Tibial nerve (tissue), 4 donors: ENCODE data around the gene FADS6. TPM values are rescaled to one million over a fixed set of nuclear protein-coding genes. Genes with fewer than 3 reads are reported as not detected.

ENCODE experiments used
- DNase-seq, 2 donors: peaks; one replicate each; pipeline ENCODE4 v3.0.0-alpha.2; 2019; ENCODE audit warnings: low spot score in 2 of 2
- H3K27ac ChIP-seq, 4 donors: fragments of 200-600 bp; sonication (generic) in 3 of 4; one replicate each; pipeline ENCODE4 v1.5.1; 2017 to 2019; ENCODE audit warnings: mild to moderate bottlenecking in 1 of 4
- H3K27me3 ChIP-seq, 2 donors: fragments of 200-600 bp; sonication (generic) in 1 of 2; one replicate each; pipeline versions ENCODE4 v1.5.1 to v1.6.0; 2017 to 2019
- H3K36me3 ChIP-seq, 3 donors: fragments of 200-600 bp; sonication (generic); one replicate each; pipeline ENCODE4 v1.5.1; 2018 to 2019
- H3K4me1 ChIP-seq, 4 donors: fragments of 200-600 bp; sonication (generic) in 3 of 4; one replicate each; pipeline ENCODE4 v1.5.1; 2017 to 2019
- H3K4me3 ChIP-seq, 4 donors: fragments of 200-600 bp; sonication (generic) in 3 of 4; one replicate each; pipeline ENCODE4 v1.5.1; 2017 to 2019; ENCODE audit warnings: mild to moderate bottlenecking in 1 of 4, moderate library complexity in 1 of 4
- H3K9me3 ChIP-seq, 4 donors: fragments of 200-600 bp; sonication (generic) in 3 of 4; one replicate each; pipeline ENCODE4 v1.5.1; 2017 to 2019
- CTCF ChIP-seq, 5 experiments: fragments of 200-600 bp in 3 of 5; fragments of 450-650 bp in 2 of 5; sonication (generic) in 3 of 5; IDR thresholded peaks; one replicate each; pipeline ENCODE4 v1.5.1; 2016 to 2019; ENCODE audit warnings: antibody characterized with exemption in 5 of 5, mild to moderate bottlenecking in 3 of 5, moderate library complexity in 2 of 5
- EP300 ChIP-seq, 2 donors: sonication (generic); formaldehyde crosslinking; IDR thresholded peaks; one replicate each; pipeline ENCODE4 v1.6.1; 2017; ENCODE audit warnings: antibody characterized with exemption in 2 of 2, mild to moderate bottlenecking in 1 of 2
- POLR2A ChIP-seq, 2 donors: fragments of 450-650 bp; IDR thresholded peaks; one replicate each; pipeline ENCODE4 v1.6.1; 2017; ENCODE audit warnings: antibody characterized with exemption in 2 of 2, mild to moderate bottlenecking in 2 of 2, moderate library complexity in 2 of 2
- WGBS, 2 donors: methylation state at CpG; one replicate each; pipeline ENCODE4 v1.1.5; 2018; 5-methylcytosine and 5-hydroxymethylcytosine counted together
- total RNA-seq, 4 donors: library from RNA; depleted of rRNA; stranded (reverse); fragments of >200 nt; gene quantifications; one replicate each; pipeline ENCODE4 v1.1.0, GENCODE V29; 2016

Gene FADS6
- total RNA-seq, 4 donors from 2014 or later: not detected

- Histone ChIP-seq H3K4me1 (peaks cover 0 to 38% (median 11%) of the 10 kb centered on the region in 4 donors), H3K4me3 (no peak overlapping the region), H3K36me3 (no peaks in the 10 kb centered on the region), H3K9me3 (no peaks in the 10 kb centered on the region), H3K27ac (no peak overlapping the region), H3K27me3 (peaks cover 0 to 10% of the 10 kb centered on the region in 2 donors)
- TF ChIP-seq EP300 (IDR thresholded peaks at IDR 0.05) (no peak), POLR2A (IDR thresholded peaks at IDR 0.05) (no peak), CTCF (IDR thresholded peaks at IDR 0.05) (no peak)
- no peak for DNase-seq
- 95 to 98% methylated on average over 5 of the region's 5 CpGs for WGBS, 2 donors
Observed at GRCh38 chr17:74874615-74875037, 18.8 kb downstream of the FADS6 start.

- TF ChIP-seq POLR2A (IDR thresholded peaks at IDR 0.05) (no peak), CTCF (IDR thresholded peaks at IDR 0.05) (no peak), EP300 (IDR thresholded peaks at IDR 0.05) (no peak)
- no peak for DNase-seq
- Histone ChIP-seq H3K9me3 (no peaks in the 10 kb centered on the region), H3K36me3 (peaks cover 0 to 4% (median 0%) of the 10 kb centered on the region in 3 donors), H3K4me1 (peaks cover 0 to 38% (median 11%) of the 10 kb centered on the region in 4 donors), H3K27me3 (peaks cover 0 to 10% of the 10 kb centered on the region in 2 donors), H3K27ac (peak overlapping the region; percentile 85 to 96 (median 88)), H3K4me3 (peak overlapping the region; percentile 47 to 75 (median 66))
- WGBS, 2 donors: 55 to 59% methylated on average over 6 of the region's 6 CpGs
Observed at GRCh38 chr17:74873874-74874614, 19.4 kb downstream of the FADS6 start.

GRCh38 chr17:74873037-74873873 is 20.2 kb downstream of the FADS6 start:
- no peaks in the 10 kb centered on the region for H3K9me3 ChIP-seq
- TF ChIP-seq CTCF (IDR thresholded peaks at IDR 0.05) (peak in 2 of 5 experiments; percentile 15 to 53), POLR2A (IDR thresholded peaks at IDR 0.05) (peak; percentile 94 to 96), EP300 (IDR thresholded peaks at IDR 0.05) (peak; percentile 99)
- H3K27me3 ChIP-seq: peaks cover 0 to 9% of the 10 kb centered on the region in 2 donors
- H3K36me3 ChIP-seq: peaks cover 0 to 5% (median 0%) of the 10 kb centered on the region in 3 donors
- peak overlapping the region; percentile 55 to 75 (median 66) for H3K4me3 ChIP-seq
- peaks cover 0 to 34% (median 11%) of the 10 kb centered on the region in 4 donors for H3K4me1 ChIP-seq
- WGBS, 2 donors: 0 to 1% methylated on average over 44 to 51 of the region's 55 CpGs
- peak; percentile 100 for DNase-seq
- H3K27ac ChIP-seq: peak overlapping the region; percentile 85 to 96 (median 88)

- TF ChIP-seq CTCF (IDR thresholded peaks at IDR 0.05) (no peak), EP300 (IDR thresholded peaks at IDR 0.05) (no peak), POLR2A (IDR thresholded peaks at IDR 0.05) (peak in 1 of 2 donors; percentile 12)
- H3K9me3 ChIP-seq: no peaks in the 10 kb centered on the region
- WGBS, 2 donors: 7 to 8% methylated on average over 38 of the region's 38 CpGs
- H3K36me3 ChIP-seq: peaks cover 0 to 5% (median 0%) of the 10 kb centered on the region in 3 donors
- no peak for DNase-seq
- H3K4me3 ChIP-seq: peak within 1 kb of the TSS; percentile 55 to 75 (median 70)
- H3K27ac ChIP-seq: peak within 1 kb of the TSS; percentile 85 to 96 (median 88)
- H3K27me3 ChIP-seq: peaks cover 0 to 2% of the 10 kb centered on the region in 2 donors
- peaks cover 0 to 27% (median 11%) of the 10 kb centered on the region in 4 donors for H3K4me1 ChIP-seq
Observed at GRCh38 chr17:74872313-74873036, 21.0 kb downstream of the FADS6 start, which contains the start of gene FDXR. TSS of gene FDXR (minus strand) at chr17:74872994. CDS start at chr17:74872944, 50 bp downstream.
